WERI-Rb-1 (cell line): ENCODE measurements around the gene SCIN.

Source experiments
- DNase-seq: peaks from one replicate; pipeline ENCODE4 v3.0.0-alpha.2; 2020
- H3K27ac ChIP-seq: fragments of 250-450 bp; sonication (Bioruptor Pico); 2 replicates; pipeline ENCODE4 v1.5.1; 2020; ENCODE audit warnings: mild to moderate bottlenecking, moderate library complexity
- H3K27me3 ChIP-seq: fragments of 250-450 bp; sonication (Bioruptor Pico); 2 replicates; pipeline ENCODE4 v1.5.1; 2021; ENCODE audit warnings: mild to moderate bottlenecking, low read depth, moderate library complexity; ENCODE audit not compliant: insufficient read depth, severe bottlenecking
- H3K36me3 ChIP-seq: fragments of 250-450 bp; sonication (Bioruptor Pico); 2 replicates; pipeline ENCODE4 v1.5.1; 2020; ENCODE audit warnings: mild to moderate bottlenecking, moderate library complexity
- H3K4me3 ChIP-seq: 2 replicates; pipeline ENCODE4 v1.5.1; 2011; ENCODE audit warnings: low read depth, mild to moderate bottlenecking, control low read depth, low read length
- H3K9me3 ChIP-seq: fragments of 250-450 bp; sonication (Bioruptor Pico); 2 replicates; pipeline ENCODE4 v1.5.1; 2021; ENCODE audit warnings: mild to moderate bottlenecking, moderate library complexity; ENCODE audit not compliant: severe bottlenecking
- TF ChIP-seq, protein P1 (sequence below): IDR thresholded peaks from 2 replicates; pipeline ENCODE4 v1.5.1; 2011; ENCODE audit warnings: low read depth, mild to moderate bottlenecking, control low read depth, inconsistent platforms, low read length

Gene SCIN

GRCh38 chr7:12623885-12624498, 53.5 kb downstream of the SCIN start:
- Histone ChIP-seq H3K4me3 (no peak overlapping the region), H3K27me3 (no peaks in the 10 kb centered on the region), H3K27ac (no peak overlapping the region), H3K9me3 (no peaks in the 10 kb centered on the region), H3K36me3 (no peaks in the 10 kb centered on the region)
- no peak for DNase-seq
- TF ChIP-seq, protein P1, sequence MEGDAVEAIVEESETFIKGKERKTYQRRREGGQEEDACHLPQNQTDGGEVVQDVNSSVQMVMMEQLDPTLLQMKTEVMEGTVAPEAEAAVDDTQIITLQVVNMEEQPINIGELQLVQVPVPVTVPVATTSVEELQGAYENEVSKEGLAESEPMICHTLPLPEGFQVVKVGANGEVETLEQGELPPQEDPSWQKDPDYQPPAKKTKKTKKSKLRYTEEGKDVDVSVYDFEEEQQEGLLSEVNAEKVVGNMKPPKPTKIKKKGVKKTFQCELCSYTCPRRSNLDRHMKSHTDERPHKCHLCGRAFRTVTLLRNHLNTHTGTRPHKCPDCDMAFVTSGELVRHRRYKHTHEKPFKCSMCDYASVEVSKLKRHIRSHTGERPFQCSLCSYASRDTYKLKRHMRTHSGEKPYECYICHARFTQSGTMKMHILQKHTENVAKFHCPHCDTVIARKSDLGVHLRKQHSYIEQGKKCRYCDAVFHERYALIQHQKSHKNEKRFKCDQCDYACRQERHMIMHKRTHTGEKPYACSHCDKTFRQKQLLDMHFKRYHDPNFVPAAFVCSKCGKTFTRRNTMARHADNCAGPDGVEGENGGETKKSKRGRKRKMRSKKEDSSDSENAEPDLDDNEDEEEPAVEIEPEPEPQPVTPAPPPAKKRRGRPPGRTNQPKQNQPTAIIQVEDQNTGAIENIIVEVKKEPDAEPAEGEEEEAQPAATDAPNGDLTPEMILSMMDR = 0 out of 2 replicates have a peak, but pooled peaks have one; percentile 12

DNA sequence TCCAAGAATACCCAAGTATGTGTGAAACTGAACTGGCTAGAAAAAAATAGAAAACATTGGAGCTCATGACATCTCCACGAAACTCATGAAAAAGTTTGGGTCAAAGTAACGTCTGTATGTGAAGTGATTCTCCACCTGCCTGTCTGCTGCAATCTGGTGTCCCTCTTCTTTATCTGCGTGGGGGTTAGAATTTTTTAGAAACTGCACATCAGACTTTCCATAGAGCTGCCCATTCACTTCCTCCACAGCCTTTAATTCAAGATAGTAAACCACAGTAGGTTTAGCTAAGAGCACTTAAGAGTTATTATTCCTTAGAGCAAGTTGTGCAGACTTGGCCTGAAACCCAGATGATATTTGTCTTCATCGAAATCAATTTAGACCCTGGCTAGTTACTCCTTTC, 55.3 kb downstream of the SCIN start:
- TF ChIP-seq, protein P1 = no peak
- Histone ChIP-seq H3K9me3 (no peaks in the 10 kb centered on the region), H3K27me3 (no peaks in the 10 kb centered on the region), H3K27ac (no peak overlapping the region), H3K4me3 (no peak overlapping the region), H3K36me3 (no peaks in the 10 kb centered on the region)
- no peak for DNase-seq

GRCh38 chr7:12629816-12630512, 59.4 kb downstream of the SCIN start:
- Histone ChIP-seq H3K27ac (no peak overlapping the region), H3K9me3 (no peaks in the 10 kb centered on the region), H3K36me3 (no peaks in the 10 kb centered on the region), H3K4me3 (no peak overlapping the region), H3K27me3 (no peaks in the 10 kb centered on the region)
- TF ChIP-seq, protein P1 = no peak
- no peak for DNase-seq

DNA sequence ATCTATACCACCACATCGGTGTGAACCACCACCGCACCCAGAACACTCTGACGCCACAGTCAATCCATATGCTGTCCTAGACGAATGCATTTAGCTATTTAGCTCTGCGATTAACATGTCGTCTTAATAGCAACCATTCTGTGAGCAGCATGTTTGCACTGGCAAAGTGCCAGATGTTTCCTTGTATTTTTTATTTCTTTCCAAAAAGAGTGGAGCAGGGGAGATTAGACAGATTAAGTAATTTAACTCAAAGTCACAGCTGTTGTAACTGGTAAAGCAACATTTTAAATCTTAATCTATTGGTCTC, 59.9 kb downstream of the SCIN start:
- peak; percentile 13 for DNase-seq
- no peak overlapping the region for H3K4me3 ChIP-seq
- no peak overlapping the region for H3K27ac ChIP-seq
- H3K36me3 ChIP-seq = no peaks in the 10 kb centered on the region
- TF ChIP-seq, protein P1 = no peak
- H3K27me3 ChIP-seq = no peaks in the 10 kb centered on the region
- H3K9me3 ChIP-seq = no peaks in the 10 kb centered on the region

- no peak for DNase-seq
- Histone ChIP-seq H3K36me3 (no peaks in the 10 kb centered on the region), H3K4me3 (no peak overlapping the region), H3K9me3 (no peaks in the 10 kb centered on the region), H3K27me3 (no peaks in the 10 kb centered on the region), H3K27ac (no peak overlapping the region)
- TF ChIP-seq, protein P1 = no peak
Measured at GRCh38 chr7:12633582-12633981, 63.1 kb downstream of the SCIN start.

DNA sequence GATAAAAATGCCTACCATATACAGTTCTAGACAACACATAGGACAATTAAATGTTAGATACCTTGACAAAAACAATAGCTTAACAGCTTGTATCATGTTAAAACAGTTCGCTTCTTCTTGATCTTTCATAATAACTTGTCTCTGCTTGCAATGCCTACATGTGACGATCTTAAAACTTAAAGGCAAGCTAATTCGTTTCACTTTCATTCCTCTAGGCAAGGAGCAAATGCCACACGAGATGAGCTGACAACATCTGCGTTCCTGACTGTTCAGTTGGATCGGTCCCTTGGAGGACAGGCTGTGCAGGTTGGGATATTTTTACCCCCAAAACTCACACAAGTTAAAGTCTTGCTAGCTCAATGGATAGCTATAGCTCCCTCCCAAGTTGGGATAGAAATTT, 65.3 kb downstream of the SCIN start:
- no peak for DNase-seq
- Histone ChIP-seq H3K27me3 (no peaks in the 10 kb centered on the region), H3K4me3 (no peak overlapping the region), H3K36me3 (no peaks in the 10 kb centered on the region), H3K27ac (no peak overlapping the region), H3K9me3 (no peaks in the 10 kb centered on the region)
- TF ChIP-seq, protein P1 = no peak
